HepG2 (cell line): ENCODE results near the gene HYAL2. TPM values are rescaled to one million over a fixed set of nuclear protein-coding genes. Genes with fewer than 3 reads are reported as not detected.
A peak's percentile ranks its signal among the peaks of the same experiment; 100 is the strongest.
"Not testable (repeated sequence)": the region's sequence is repeated elsewhere in the genome, so short reads cannot be mapped to it uniquely, and the experiment has no call there.

Experiments used
- ATAC-seq: fragments of 200-7000 bp; cut with Tn5 transposase; 3 replicates; pipeline ENCODE4 v1.9.1; 2020; ENCODE audit warnings: mild to moderate bottlenecking, moderate library complexity
- BruUV-seq: library from RNA; stranded (reverse); fragments of 400-500 nt; replicated peaks from 2 replicates; lab custom pipeline; 2021; lab: Mats Ljungman, UMichigan
- CTCF ChIA-PET: fragments of 300-600 bp; formaldehyde crosslinking; extraction: SDS; loops from one replicate; lab custom pipeline; 2021; ENCODE audit warnings: low total read pairs, inconsistent platforms, low intra/inter-chr PET ratio; lab: Yijun Ruan, JAX
- POLR2A ChIA-PET: fragments of 350-600 bp; sonication (Branson Sonifier 250); formaldehyde crosslinking; loops from one replicate; lab custom pipeline; 2020; ENCODE audit warnings: antibody characterized with exemption, inconsistent platforms; lab: Yijun Ruan, JAX
- DNase-seq: peaks from one replicate; pipeline ENCODE4 v3.0.0-alpha.2; 2015; ENCODE audit warnings: low spot score
- FAIRE-seq: peaks from 3 replicates; lab custom pipeline; 2011; peaks lifted over from hg19 to GRCh38; lab: Jason Lieb, UNC
- H2AFZ ChIP-seq: one replicate; pipeline ENCODE4 v1.6.1; 2011; ENCODE audit warnings: low read length, inconsistent platforms
- H3K27ac ChIP-seq: fragments of 300-600 bp; 3 replicates; pipeline ENCODE4 v1.8.0; 2011; ENCODE audit warnings: mixed run types, mild to moderate bottlenecking, mixed read lengths, low read length, inconsistent platforms; ENCODE audit not compliant: insufficient read depth; ENCODE audit errors: extremely low read length
- H3K27me3 ChIP-seq, 2 experiments: fragments of 200-600 bp in 1 of 2; 2 replicates in 1 of 2; 3 replicates in 1 of 2; pipeline versions ENCODE4 v1.6.0 to v1.8.0; 2011; ENCODE audit warnings: low read length in 2 of 2, mild to moderate bottlenecking in 2 of 2, moderate library complexity in 2 of 2, inconsistent platforms in 1 of 2; ENCODE audit not compliant: insufficient read depth in 2 of 2, control insufficient read depth in 1 of 2
- H3K36me3 ChIP-seq, 2 experiments: fragments of 200-600 bp in 1 of 2; replicated peaks in 1 of 2; 2 replicates in 1 of 2; 3 replicates in 1 of 2; pipeline versions ENCODE4 v1.5.1 to v1.8.0; 2011; ENCODE audit warnings: low read length in 2 of 2, inconsistent platforms in 1 of 2; ENCODE audit not compliant: insufficient read depth in 2 of 2, control insufficient read depth in 1 of 2
- H3K4me1 ChIP-seq: 2 replicates; pipeline ENCODE4 v1.5.1; 2012; ENCODE audit warnings: low read length, inconsistent platforms; ENCODE audit not compliant: insufficient read depth
- H3K4me2 ChIP-seq: 2 replicates; pipeline ENCODE4 v1.6.0; 2011; ENCODE audit warnings: low read depth, low read length, inconsistent platforms
- H3K4me3 ChIP-seq, 3 experiments: fragments of 200-600 bp in 1 of 3; sonication (generic), shearing (Covaris generic) in 1 of 3; replicated peaks in 1 of 3; 2 replicates each; pipeline ENCODE4 v1.5.1; 2011 to 2016; ENCODE audit warnings: low read length in 3 of 3, inconsistent platforms in 2 of 3, low read depth in 2 of 3, mild to moderate bottlenecking in 2 of 3, control low read depth in 1 of 3, mixed read lengths in 1 of 3; ENCODE audit not compliant: insufficient read depth in 1 of 3
- H3K79me2 ChIP-seq: one replicate; pipeline ENCODE4 v1.6.1; 2011; ENCODE audit warnings: low read length, inconsistent platforms; ENCODE audit not compliant: insufficient read depth
- H3K9ac ChIP-seq: 2 replicates; pipeline ENCODE4 v1.6.0; 2011; ENCODE audit warnings: mild to moderate bottlenecking, low read depth, low read length, inconsistent platforms; ENCODE audit not compliant: insufficient read depth
- H3K9me3 ChIP-seq: 2 replicates; pipeline ENCODE4 v1.5.1; 2012; ENCODE audit warnings: mild to moderate bottlenecking, low read length
- H4K20me1 ChIP-seq: 2 replicates; pipeline ENCODE4 v1.6.0; 2011; ENCODE audit warnings: inconsistent platforms, mild to moderate bottlenecking, low read length, moderate library complexity; ENCODE audit not compliant: insufficient read depth
- HMGXB4 ChIP-seq, 2 experiments: sonication (generic) in 1 of 2; formaldehyde crosslinking in 1 of 2; IDR thresholded peaks; 2 replicates each; pipeline versions ENCODE4 v1.4.0 to v1.6.1; 2018 to 2020; ENCODE audit warnings: missing genetic modification reagents in 2 of 2, borderline replicate concordance in 1 of 2, low read depth in 1 of 2, mild to moderate bottlenecking in 1 of 2, missing biosample characterization in 1 of 2
- ZNF414 ChIP-seq: sonication (generic); formaldehyde crosslinking; IDR thresholded peaks from 2 replicates; pipeline ENCODE4 v1.5.0; 2020; ENCODE audit warnings: missing genetic modification reagents
- ZNF713 ChIP-seq: sonication (generic); formaldehyde crosslinking; IDR thresholded peaks from 2 replicates; pipeline ENCODE4 v1.4.0; 2020; ENCODE audit warnings: mild to moderate bottlenecking, missing genetic modification reagents
- WGBS: methylation state at CpG from one replicate; pipeline ENCODE4 v1.1.6; 2017; ENCODE audit warnings: low lambda C conversion rate; 5-methylcytosine and 5-hydroxymethylcytosine counted together
- in situ Hi-C: cut with HindIII; loops from 2 replicates; pipeline ENCODE4 v1.10.0; 2017; ENCODE audit warnings: low pct_unique_long_range_greater_than_20kb; ENCODE audit not compliant: extremely low pct_ligation_motif_present
- intact Hi-C: fragments of 100-400 bp; cut with micrococcal nuclease; formaldehyde crosslinking; loops from one replicate; pipeline ENCODE4 v1.10.0; 2022; ENCODE audit not compliant: unreplicated experiment
- polyA plus RNA-seq, 8 experiments: library from polyadenylated mRNA; depleted of rRNA in 3 of 8; stranded (reverse) in 7 of 8; unstranded in 1 of 8; fragments of >200 nt; fragmentation: Illumina TruSeq in 4 of 8; extraction: Trizol in 4 of 8; gene quantifications; 2 replicates each; pipeline versions ENCODE4 v1.2.1 to v1.2.3, GENCODE V29; 2011 to 2016; ENCODE audit warnings: low read depth in 4 of 8, missing spikeins in 1 of 8, mixed read lengths in 1 of 8; ENCODE audit not compliant: insufficient read depth in 1 of 8
- total RNA-seq, 5 experiments: library from RNA; depleted of rRNA; stranded (reverse); fragments of >200 nt; fragmentation: Illumina TruSeq; extraction: Trizol; gene quantifications; 2 replicates each; pipeline ENCODE4 v1.2.3, GENCODE V29; 2016; ENCODE audit warnings: low read depth in 1 of 5
- TF ChIP-seq, protein P1 (sequence below): sonication (generic); formaldehyde crosslinking; conservative IDR thresholded peaks from 2 replicates; pipeline ENCODE4 v1.8.1; 2023; ENCODE audit warnings: missing genetic modification reagents

HYAL2 gene
- total and polyA plus RNA-seq, 2 of the 13 experiments (the other 11 are each of a cell fraction or from before 2014, with no cell fraction given), result 76.2 to 102 TPM

GRCh38 chr3:50272538-50272910, 50.0 kb downstream of the HYAL2 start:
- not testable (repeated sequence) for H2AFZ ChIP-seq, H4K20me1 ChIP-seq, H3K4me3 ChIP-seq, DNase-seq, FAIRE-seq, H3K9me3 ChIP-seq, H3K9ac ChIP-seq, BruUV-seq, ATAC-seq, H3K27me3 ChIP-seq
- in situ Hi-C loops, result loop anchor here (5.0 to 10.0 kb wide), 2 partner anchors 45 to 78 kb away; partner anchors contain the start of gene GNAT1
- WGBS, result 93% methylated on average over 10 of the region's 10 CpGs
- TF ChIP-seq ZNF414 (0 out of 2 replicates have a peak, but pooled peaks have one; percentile 5), HMGXB4 (CRISPR knock-in tag; IDR thresholded peaks at IDR 0.05; ENCODE audit: borderline replicate concordance in 1 of 2, low read depth in 1 of 2) (0 out of 4 replicates have a peak, but pooled peaks of 1 of the 2 experiments have one; percentile 1), ZNF713 (0 out of 2 replicates have a peak, but pooled peaks have one; percentile 1)
- TF ChIP-seq, protein P1, sequence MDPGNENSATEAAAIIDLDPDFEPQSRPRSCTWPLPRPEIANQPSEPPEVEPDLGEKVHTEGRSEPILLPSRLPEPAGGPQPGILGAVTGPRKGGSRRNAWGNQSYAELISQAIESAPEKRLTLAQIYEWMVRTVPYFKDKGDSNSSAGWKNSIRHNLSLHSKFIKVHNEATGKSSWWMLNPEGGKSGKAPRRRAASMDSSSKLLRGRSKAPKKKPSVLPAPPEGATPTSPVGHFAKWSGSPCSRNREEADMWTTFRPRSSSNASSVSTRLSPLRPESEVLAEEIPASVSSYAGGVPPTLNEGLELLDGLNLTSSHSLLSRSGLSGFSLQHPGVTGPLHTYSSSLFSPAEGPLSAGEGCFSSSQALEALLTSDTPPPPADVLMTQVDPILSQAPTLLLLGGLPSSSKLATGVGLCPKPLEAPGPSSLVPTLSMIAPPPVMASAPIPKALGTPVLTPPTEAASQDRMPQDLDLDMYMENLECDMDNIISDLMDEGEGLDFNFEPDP, result 0 out of 2 replicates have a peak, but pooled peaks have one; percentile 68
- CTCF ChIA-PET, result interaction anchor here (0.7 to 6.4 kb wide), 4 partner anchors 13 to 48 kb away, joined by 3 to 81 read pairs (median 34); no protein-coding TSS in a partner anchor
- intact Hi-C loops, result loop anchor here (5.0 kb wide), 2 partner anchors 45 to 80 kb away; partner anchors contain the start of gene GNAT1
- Histone ChIP-seq H3K4me2 (peak overlapping the region; percentile 98; the same call in 1 of the 2 replicates), H3K27ac (peak overlapping the region; percentile 88), H3K4me1 (peaks cover 59% of the 10 kb centered on the region), H3K36me3 (peaks cover 11 to 27% of the 10 kb centered on the region in 2 experiments), H3K79me2 (peaks cover 33% of the 10 kb centered on the region)
- POLR2A ChIA-PET, result interaction anchor here (1.8 to 5.5 kb wide), 4 partner anchors 11 to 77 kb away, joined by 5 to 155 read pairs (median 27); partner anchors contain the start of gene IFRD2
